ENCODE measurements around the gene AGAP1.

The AGAP1 gene

GRCh38 chr2:235552671-235553070 lies 58.8 kb downstream of the AGAP1 start:
- no peak for DNase-seq

- DNase-seq: no peak
These were observed 59.4 kb downstream of the AGAP1 start for GRCh38 chr2:235553291-235553690.

- DNase-seq: no peak
These were observed 59.9 kb downstream of the AGAP1 start for GRCh38 chr2:235553696-235554100.

- no peak for DNase-seq
These were observed 60.5 kb downstream of the AGAP1 start for GRCh38 chr2:235554385-235554784.

GRCh38 chr2:235554936-235555335 lies 61.1 kb downstream of the AGAP1 start:
- no peak for DNase-seq

- no peak for DNase-seq
These were observed 61.5 kb downstream of the AGAP1 start for GRCh38 chr2:235555371-235555770.

GRCh38 chr2:235556086-235556485 lies 62.2 kb downstream of the AGAP1 start:
- DNase-seq: no peak

- DNase-seq: no peak
These were observed 63.1 kb downstream of the AGAP1 start for GRCh38 chr2:235556901-235557300.

GRCh38 chr2:235557903-235558302 lies 64.1 kb downstream of the AGAP1 start:
- DNase-seq: no peak

- DNase-seq: no peak
These were observed 64.7 kb downstream of the AGAP1 start for GRCh38 chr2:235558572-235558971.

GRCh38 chr2:235560345-235560744 lies 66.5 kb downstream of the AGAP1 start:
- no peak for DNase-seq

- no peak for DNase-seq
These were observed 67.6 kb downstream of the AGAP1 start for GRCh38 chr2:235561450-235561849.

GRCh38 chr2:235562065-235562747 lies 68.4 kb downstream of the AGAP1 start:
- no peak for DNase-seq

GRCh38 chr2:235563056-235563910 lies 69.4 kb downstream of the AGAP1 start:
- DNase-seq: no peak

GRCh38 chr2:235564066-235564465 lies 70.2 kb downstream of the AGAP1 start:
- no peak for DNase-seq

GRCh38 chr2:235564884-235565530 lies 71.2 kb downstream of the AGAP1 start:
- no peak for DNase-seq

- no peak for DNase-seq
These were observed 72.6 kb downstream of the AGAP1 start for GRCh38 chr2:235566415-235566814.

GRCh38 chr2:235566931-235567495 lies 73.2 kb downstream of the AGAP1 start:
- DNase-seq: no peak

GRCh38 chr2:235567842-235568241 lies 74.0 kb downstream of the AGAP1 start:
- DNase-seq: no peak

- DNase-seq: no peak
These were observed 74.6 kb downstream of the AGAP1 start for GRCh38 chr2:235568431-235568830.

GRCh38 chr2:235569837-235570236 lies 76.0 kb downstream of the AGAP1 start:
- no peak for DNase-seq

- no peak for DNase-seq
These were observed 76.4 kb downstream of the AGAP1 start for GRCh38 chr2:235570256-235570655.

- DNase-seq: no peak
These were observed 77.3 kb downstream of the AGAP1 start for GRCh38 chr2:235570966-235571692.
